CD14-positive monocyte (primary cell): ENCODE data around the gene CAMTA1. TPM values are rescaled to one million over a fixed set of nuclear protein-coding genes. Genes with fewer than 3 reads are reported as not detected.

Source experiments
- DNase-seq, 3 donors: peaks; one replicate each; pipeline ENCODE4 v3.0.0-alpha.2; 2011 to 2022
- H2AFZ ChIP-seq: 2 replicates; pipeline ENCODE4 v1.6.0; 2012; ENCODE audit warnings: mild to moderate bottlenecking, low read depth, low read length, inconsistent platforms; ENCODE audit not compliant: insufficient read depth, poor library complexity, severe bottlenecking
- H3K27ac ChIP-seq, 2 donors: 1 replicate in 1 of 2; 2 replicates in 1 of 2; pipeline ENCODE4 v1.5.1; 2012 to 2013; ENCODE audit warnings: low read length in 2 of 2, control low read depth in 1 of 2, inconsistent platforms in 1 of 2, low read depth in 1 of 2, mild to moderate bottlenecking in 1 of 2
- H3K27me3 ChIP-seq, 2 donors: one replicate each; pipeline versions ENCODE4 v1.6.0 to v1.6.1; 2011 to 2013; ENCODE audit warnings: low read length in 2 of 2; ENCODE audit not compliant: control insufficient read depth in 2 of 2, insufficient read depth in 2 of 2
- H3K36me3 ChIP-seq, 2 donors: replicated peaks in 1 of 2; 1 replicate in 1 of 2; 2 replicates in 1 of 2; pipeline versions ENCODE4 v1.5.1 to v1.6.1; 2012 to 2013; ENCODE audit warnings: low read length in 2 of 2, control low read depth in 1 of 2, inconsistent platforms in 1 of 2, mild to moderate bottlenecking in 1 of 2; ENCODE audit not compliant: insufficient read depth in 2 of 2, control insufficient read depth in 1 of 2
- H3K4me1 ChIP-seq, 2 donors: 1 replicate in 1 of 2; 2 replicates in 1 of 2; pipeline versions ENCODE4 v1.5.1 to v1.6.1; 2012 to 2013; ENCODE audit warnings: low read length in 2 of 2, control low read depth in 1 of 2, inconsistent platforms in 1 of 2, mild to moderate bottlenecking in 1 of 2, moderate library complexity in 1 of 2; ENCODE audit not compliant: insufficient read depth in 2 of 2, control insufficient read depth in 1 of 2
- H3K4me2 ChIP-seq: replicated peaks from 2 replicates; pipeline ENCODE3; 2012; ENCODE audit warnings: low read length, moderate library complexity, mild to moderate bottlenecking; ENCODE audit not compliant: poor library complexity, severe bottlenecking; ENCODE audit errors: extremely low read depth
- H3K4me3 ChIP-seq, 3 experiments: fragments of 200-600 bp in 1 of 3; sonication (generic) in 1 of 3; replicated peaks in 1 of 3; 1 replicate in 2 of 3; 2 replicates in 1 of 3; pipeline ENCODE4 v1.5.1; 2011 to 2013; ENCODE audit warnings: low read length in 3 of 3, mild to moderate bottlenecking in 3 of 3, control low read depth in 2 of 3, low read depth in 2 of 3, inconsistent platforms in 1 of 3, moderate library complexity in 1 of 3
- H3K79me2 ChIP-seq: 2 replicates; pipeline ENCODE4 v1.6.0; 2012; ENCODE audit warnings: mild to moderate bottlenecking, control low read depth, inconsistent platforms, low read length, moderate library complexity; ENCODE audit not compliant: insufficient read depth
- H3K9ac ChIP-seq: 2 replicates; pipeline ENCODE4 v1.6.0; 2017; ENCODE audit warnings: low read length, mild to moderate bottlenecking; ENCODE audit not compliant: insufficient read depth, poor library complexity, severe bottlenecking
- H3K9me3 ChIP-seq, 2 donors: replicated peaks in 1 of 2; 1 replicate in 1 of 2; 2 replicates in 1 of 2; pipeline versions ENCODE4 v1.5.1 to v1.6.1; 2012 to 2013; ENCODE audit warnings: low read length in 2 of 2, control low read depth in 1 of 2; ENCODE audit not compliant: control insufficient read depth in 1 of 2, insufficient read depth in 1 of 2
- H4K20me1 ChIP-seq: 2 replicates; pipeline ENCODE4 v1.6.0; 2012; ENCODE audit warnings: mild to moderate bottlenecking, low read length, control low read depth, moderate library complexity; ENCODE audit not compliant: insufficient read depth
- H3K27ac Mint-ChIP-seq, 7 donors: one replicate each; pipeline ENCODE4 v1.8.0; 2020; ENCODE audit warnings: mild to moderate bottlenecking in 7 of 7, mixed read lengths in 7 of 7, moderate library complexity in 6 of 7, inconsistent platforms in 2 of 7
- H3K27me3 Mint-ChIP-seq, 3 donors: one replicate each; pipeline ENCODE4 v1.8.0; 2021 to 2022; ENCODE audit warnings: low read depth in 3 of 3, mild to moderate bottlenecking in 3 of 3, mixed read lengths in 3 of 3, moderate library complexity in 3 of 3, inconsistent platforms in 1 of 3
- H3K36me3 Mint-ChIP-seq, 2 donors: one replicate each; pipeline ENCODE4 v1.8.0; 2020; ENCODE audit warnings: mixed read lengths in 2 of 2, inconsistent platforms in 1 of 2, mild to moderate bottlenecking in 1 of 2
- H3K4me1 Mint-ChIP-seq: one replicate; pipeline ENCODE4 v1.8.0; 2020; ENCODE audit warnings: mild to moderate bottlenecking, mixed read lengths
- H3K4me3 Mint-ChIP-seq, 2 donors: one replicate each; pipeline ENCODE4 v1.8.0; 2020; ENCODE audit warnings: mild to moderate bottlenecking in 2 of 2, mixed read lengths in 2 of 2, moderate library complexity in 1 of 2
- H3K9me3 Mint-ChIP-seq, 7 donors: one replicate each; pipeline ENCODE4 v1.8.0; 2020 to 2022; ENCODE audit warnings: mixed read lengths in 7 of 7, mild to moderate bottlenecking in 6 of 7, moderate library complexity in 6 of 7, inconsistent platforms in 2 of 7
- CTCF ChIP-seq: fragments of 200-600 bp; IDR thresholded peaks from one replicate; pipeline ENCODE4 v1.8.0; 2022; ENCODE audit warnings: antibody characterized with exemption, mild to moderate bottlenecking
- WGBS: methylation state at CpG from one replicate; pipeline ENCODE4 v1.1.5; 2013; ENCODE audit warnings: missing lambda C conversion rate; ENCODE audit not compliant: insufficient coverage; 5-methylcytosine and 5-hydroxymethylcytosine counted together
- intact Hi-C, 2 donors: fragments of 100-400 bp; cut with micrococcal nuclease; formaldehyde crosslinking; loops; one replicate each; pipeline versions ENCODE4 v1.15.0 to v1.15.1; 2023
- polyA plus RNA-seq, 3 donors: library from polyadenylated mRNA; depleted of rRNA in 1 of 3; unstranded in 2 of 3; stranded (reverse) in 1 of 3; fragments of 300-500 nt in 2 of 3; fragments of >200 nt in 1 of 3; fragmentation: Illumina TruSeq in 2 of 3; gene quantifications; 1 replicate in 2 of 3; 2 replicates in 1 of 3; pipeline ENCODE4 v1.2.3, GENCODE V29; 2012 to 2021

CAMTA1 gene
- polyA plus RNA-seq, 3 donors: 52.0 to 89.6 (median 78.3) TPM

- H3K4me1 ChIP-seq: peaks cover 10 to 16% of the 10 kb centered on the region in 2 donors
- 94% methylated on average over 14 of the region's 17 CpGs for WGBS
- no peaks in the 10 kb centered on the region for H3K9me3 ChIP-seq
- no peaks in the 10 kb centered on the region for H3K79me2 ChIP-seq
- no peak for DNase-seq
- H3K27me3 ChIP-seq: peaks cover 0 to 15% of the 10 kb centered on the region in 2 donors
- Mint-ChIP-seq H3K27ac (no peak overlapping the region), H3K4me1 (peaks cover 2% of the 10 kb centered on the region), H3K9me3 (peaks cover 0 to 2% (median 0%) of the 10 kb centered on the region in 7 donors), H3K27me3 (peaks cover 10 to 26% (median 19%) of the 10 kb centered on the region in 3 donors), H3K36me3 (no peaks in the 10 kb centered on the region), H3K4me3 (peak overlapping the region; percentile 78 to 82)
- peak overlapping the region in 1 of 3 experiments; percentile 85 for H3K4me3 ChIP-seq
- no peak overlapping the region for H3K9ac ChIP-seq
- intact Hi-C loops: no loop called here
- H2AFZ ChIP-seq: peak overlapping the region; percentile 93
- no peaks in the 10 kb centered on the region for H4K20me1 ChIP-seq
- no peak overlapping the region for H3K27ac ChIP-seq
- H3K4me2 ChIP-seq: peak overlapping the region; percentile 96
- H3K36me3 ChIP-seq: no peaks in the 10 kb centered on the region
- no peak for TF ChIP-seq CTCF
Observed at GRCh38 chr1:7679159-7679872, 894.1 kb downstream of the CAMTA1 start.

- Histone ChIP-seq H3K4me3 (peak overlapping the region; percentile 45 to 85 (median 47)), H2AFZ (peak overlapping the region; percentile 93), H3K27ac (no peak overlapping the region), H4K20me1 (no peaks in the 10 kb centered on the region), H3K4me2 (peak overlapping the region; percentile 96), H3K27me3 (peaks cover 0 to 15% of the 10 kb centered on the region in 2 donors), H3K4me1 (peaks cover 10 to 16% of the 10 kb centered on the region in 2 donors), H3K36me3 (no peaks in the 10 kb centered on the region), H3K79me2 (no peaks in the 10 kb centered on the region), H3K9me3 (no peaks in the 10 kb centered on the region), H3K9ac (peak overlapping the region; percentile 49)
- under 1% methylated on average over 13 of the region's 14 CpGs for WGBS
- intact Hi-C loops: no loop called here
- no peak for TF ChIP-seq CTCF
- H3K36me3 Mint-ChIP-seq: no peaks in the 10 kb centered on the region
- no peak for DNase-seq
- H3K4me1 Mint-ChIP-seq: peaks cover 2% of the 10 kb centered on the region
- peak overlapping the region; percentile 78 to 82 for H3K4me3 Mint-ChIP-seq
- H3K27ac Mint-ChIP-seq: no peak overlapping the region
- H3K9me3 Mint-ChIP-seq: peaks cover 0 to 2% (median 0%) of the 10 kb centered on the region in 7 donors
- H3K27me3 Mint-ChIP-seq: peaks cover 11 to 26% (median 19%) of the 10 kb centered on the region in 3 donors
Observed at GRCh38 chr1:7679873-7680206, 894.6 kb downstream of the CAMTA1 start.
